CD14-positive monocyte (primary cell): Measurements from ENCODE around the gene SPRED2. TPM values are rescaled to one million over a fixed set of nuclear protein-coding genes. Genes with fewer than 3 reads are reported as not detected.

Source experiments
- DNase-seq, 3 donors: peaks; one replicate each; pipeline ENCODE4 v3.0.0-alpha.2; 2011 to 2022
- H2AFZ ChIP-seq: 2 replicates; pipeline ENCODE4 v1.6.0; 2012; ENCODE audit warnings: mild to moderate bottlenecking, low read depth, low read length, inconsistent platforms; ENCODE audit not compliant: insufficient read depth, poor library complexity, severe bottlenecking
- H3K27ac ChIP-seq, 2 donors: 1 replicate in 1 of 2; 2 replicates in 1 of 2; pipeline ENCODE4 v1.5.1; 2012 to 2013; ENCODE audit warnings: low read length in 2 of 2, control low read depth in 1 of 2, inconsistent platforms in 1 of 2, low read depth in 1 of 2, mild to moderate bottlenecking in 1 of 2
- H3K27me3 ChIP-seq, 2 donors: one replicate each; pipeline versions ENCODE4 v1.6.0 to v1.6.1; 2011 to 2013; ENCODE audit warnings: low read length in 2 of 2; ENCODE audit not compliant: control insufficient read depth in 2 of 2, insufficient read depth in 2 of 2
- H3K36me3 ChIP-seq, 2 donors: replicated peaks in 1 of 2; 1 replicate in 1 of 2; 2 replicates in 1 of 2; pipeline versions ENCODE4 v1.5.1 to v1.6.1; 2012 to 2013; ENCODE audit warnings: low read length in 2 of 2, control low read depth in 1 of 2, inconsistent platforms in 1 of 2, mild to moderate bottlenecking in 1 of 2; ENCODE audit not compliant: insufficient read depth in 2 of 2, control insufficient read depth in 1 of 2
- H3K4me1 ChIP-seq, 2 donors: 1 replicate in 1 of 2; 2 replicates in 1 of 2; pipeline versions ENCODE4 v1.5.1 to v1.6.1; 2012 to 2013; ENCODE audit warnings: low read length in 2 of 2, control low read depth in 1 of 2, inconsistent platforms in 1 of 2, mild to moderate bottlenecking in 1 of 2, moderate library complexity in 1 of 2; ENCODE audit not compliant: insufficient read depth in 2 of 2, control insufficient read depth in 1 of 2
- H3K4me2 ChIP-seq: replicated peaks from 2 replicates; pipeline ENCODE3; 2012; ENCODE audit warnings: low read length, moderate library complexity, mild to moderate bottlenecking; ENCODE audit not compliant: poor library complexity, severe bottlenecking; ENCODE audit errors: extremely low read depth
- H3K4me3 ChIP-seq, 3 experiments: fragments of 200-600 bp in 1 of 3; sonication (generic) in 1 of 3; replicated peaks in 1 of 3; 1 replicate in 2 of 3; 2 replicates in 1 of 3; pipeline ENCODE4 v1.5.1; 2011 to 2013; ENCODE audit warnings: low read length in 3 of 3, mild to moderate bottlenecking in 3 of 3, control low read depth in 2 of 3, low read depth in 2 of 3, inconsistent platforms in 1 of 3, moderate library complexity in 1 of 3
- H3K79me2 ChIP-seq: 2 replicates; pipeline ENCODE4 v1.6.0; 2012; ENCODE audit warnings: mild to moderate bottlenecking, control low read depth, inconsistent platforms, low read length, moderate library complexity; ENCODE audit not compliant: insufficient read depth
- H3K9ac ChIP-seq: 2 replicates; pipeline ENCODE4 v1.6.0; 2017; ENCODE audit warnings: low read length, mild to moderate bottlenecking; ENCODE audit not compliant: insufficient read depth, poor library complexity, severe bottlenecking
- H3K9me3 ChIP-seq, 2 donors: replicated peaks in 1 of 2; 1 replicate in 1 of 2; 2 replicates in 1 of 2; pipeline versions ENCODE4 v1.5.1 to v1.6.1; 2012 to 2013; ENCODE audit warnings: low read length in 2 of 2, control low read depth in 1 of 2; ENCODE audit not compliant: control insufficient read depth in 1 of 2, insufficient read depth in 1 of 2
- H4K20me1 ChIP-seq: 2 replicates; pipeline ENCODE4 v1.6.0; 2012; ENCODE audit warnings: mild to moderate bottlenecking, low read length, control low read depth, moderate library complexity; ENCODE audit not compliant: insufficient read depth
- H3K27ac Mint-ChIP-seq, 7 donors: one replicate each; pipeline ENCODE4 v1.8.0; 2020; ENCODE audit warnings: mild to moderate bottlenecking in 7 of 7, mixed read lengths in 7 of 7, moderate library complexity in 6 of 7, inconsistent platforms in 2 of 7
- H3K27me3 Mint-ChIP-seq, 3 donors: one replicate each; pipeline ENCODE4 v1.8.0; 2021 to 2022; ENCODE audit warnings: low read depth in 3 of 3, mild to moderate bottlenecking in 3 of 3, mixed read lengths in 3 of 3, moderate library complexity in 3 of 3, inconsistent platforms in 1 of 3
- H3K36me3 Mint-ChIP-seq, 2 donors: one replicate each; pipeline ENCODE4 v1.8.0; 2020; ENCODE audit warnings: mixed read lengths in 2 of 2, inconsistent platforms in 1 of 2, mild to moderate bottlenecking in 1 of 2
- H3K4me1 Mint-ChIP-seq: one replicate; pipeline ENCODE4 v1.8.0; 2020; ENCODE audit warnings: mild to moderate bottlenecking, mixed read lengths
- H3K4me3 Mint-ChIP-seq, 2 donors: one replicate each; pipeline ENCODE4 v1.8.0; 2020; ENCODE audit warnings: mild to moderate bottlenecking in 2 of 2, mixed read lengths in 2 of 2, moderate library complexity in 1 of 2
- H3K9me3 Mint-ChIP-seq, 7 donors: one replicate each; pipeline ENCODE4 v1.8.0; 2020 to 2022; ENCODE audit warnings: mixed read lengths in 7 of 7, mild to moderate bottlenecking in 6 of 7, moderate library complexity in 6 of 7, inconsistent platforms in 2 of 7
- CTCF ChIP-seq: fragments of 200-600 bp; IDR thresholded peaks from one replicate; pipeline ENCODE4 v1.8.0; 2022; ENCODE audit warnings: antibody characterized with exemption, mild to moderate bottlenecking
- WGBS: methylation state at CpG from one replicate; pipeline ENCODE4 v1.1.5; 2013; ENCODE audit warnings: missing lambda C conversion rate; ENCODE audit not compliant: insufficient coverage; 5-methylcytosine and 5-hydroxymethylcytosine counted together
- intact Hi-C, 2 donors: fragments of 100-400 bp; cut with micrococcal nuclease; formaldehyde crosslinking; loops; one replicate each; pipeline versions ENCODE4 v1.15.0 to v1.15.1; 2023
- polyA plus RNA-seq, 3 donors: library from polyadenylated mRNA; depleted of rRNA in 1 of 3; unstranded in 2 of 3; stranded (reverse) in 1 of 3; fragments of 300-500 nt in 2 of 3; fragments of >200 nt in 1 of 3; fragmentation: Illumina TruSeq in 2 of 3; gene quantifications; 1 replicate in 2 of 3; 2 replicates in 1 of 3; pipeline ENCODE4 v1.2.3, GENCODE V29; 2012 to 2021

Gene SPRED2
- polyA plus RNA-seq, 3 donors, result 0.20 to 2.0 (median 0.33) TPM

GRCh38 chr2:65344182-65344581, 88.2 kb downstream of the SPRED2 start:
- Mint-ChIP-seq H3K4me1 (peaks cover 3% of the 10 kb centered on the region), H3K36me3 (peaks cover 0 to 3% of the 10 kb centered on the region in 2 donors), H3K27me3 (peaks cover 0 to 2% (median 0%) of the 10 kb centered on the region in 3 donors), H3K9me3 (peaks cover 0 to 5% (median 0%) of the 10 kb centered on the region in 7 donors), H3K27ac (no peak overlapping the region), H3K4me3 (no peak overlapping the region)
- intact Hi-C loops, result no loop called here
- Histone ChIP-seq H3K36me3 (no peaks in the 10 kb centered on the region), H3K79me2 (no peaks in the 10 kb centered on the region), H3K4me2 (no peak overlapping the region), H3K4me1 (no peaks in the 10 kb centered on the region), H3K27ac (no peak overlapping the region), H3K9me3 (no peaks in the 10 kb centered on the region), H3K9ac (no peak overlapping the region), H3K4me3 (no peak overlapping the region), H3K27me3 (no peaks in the 10 kb centered on the region), H4K20me1 (no peaks in the 10 kb centered on the region), H2AFZ (no peak overlapping the region)
- 100% methylated on average over 3 of the region's 4 CpGs for WGBS
- TF ChIP-seq CTCF, result no peak
- DNase-seq, result no peak

DNA sequence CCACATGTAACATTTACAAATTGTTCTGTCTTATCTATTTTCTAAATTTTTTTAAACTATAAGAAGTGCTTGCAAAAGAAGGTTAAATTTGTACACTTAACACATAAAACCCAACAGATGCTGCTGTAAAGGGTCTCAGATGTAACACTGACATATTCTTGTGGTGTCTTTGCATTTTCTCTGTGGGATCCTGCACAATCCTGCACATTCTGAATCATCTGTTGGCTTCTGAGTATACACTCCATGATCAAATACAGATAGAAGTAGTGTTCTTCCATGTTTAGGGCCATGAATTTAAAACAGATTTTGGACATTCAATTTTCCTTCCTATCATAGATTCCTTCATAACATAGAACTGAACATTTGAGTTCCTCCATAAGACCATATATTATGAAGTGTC, 89.0 kb downstream of the SPRED2 start:
- no peak overlapping the region for H3K27ac ChIP-seq
- H3K4me3 ChIP-seq, result no peak overlapping the region
- peaks cover 0 to 3% of the 10 kb centered on the region in 2 donors for H3K36me3 Mint-ChIP-seq
- H3K4me2 ChIP-seq, result no peak overlapping the region
- intact Hi-C loops, result no loop called here
- no peaks in the 10 kb centered on the region for H3K27me3 ChIP-seq
- no peaks in the 10 kb centered on the region for H3K79me2 ChIP-seq
- H3K4me1 ChIP-seq, result no peaks in the 10 kb centered on the region
- no peak overlapping the region for H3K27ac Mint-ChIP-seq
- H3K9ac ChIP-seq, result no peak overlapping the region
- no peak for TF ChIP-seq CTCF
- H3K4me3 Mint-ChIP-seq, result no peak overlapping the region
- H3K9me3 ChIP-seq, result no peaks in the 10 kb centered on the region
- H3K9me3 Mint-ChIP-seq, result peaks cover 0 to 5% (median 0%) of the 10 kb centered on the region in 7 donors
- no peaks in the 10 kb centered on the region for H4K20me1 ChIP-seq
- H3K27me3 Mint-ChIP-seq, result peaks cover 0 to 2% (median 0%) of the 10 kb centered on the region in 3 donors
- no peak for DNase-seq
- H2AFZ ChIP-seq, result no peak overlapping the region
- H3K4me1 Mint-ChIP-seq, result peaks cover 3% of the 10 kb centered on the region
- no peaks in the 10 kb centered on the region for H3K36me3 ChIP-seq
